A549 treated with GW870086 at 1 μM for 4 hours (cell line): ENCODE results near the gene COLEC11. TPM values are rescaled to one million over a fixed set of nuclear protein-coding genes. Genes with fewer than 3 reads are reported as not detected.

Experiments used
- total RNA-seq: library from RNA; stranded (reverse); fragments of 200-300 nt; extraction: Qiagen RNA extraction; gene quantifications from 5 replicates; pipeline ENCODE4 v1.2.3, GENCODE V29; 2022; ENCODE audit warnings: low read depth

Gene COLEC11
- 0.53 to 0.82 TPM (median 0.63 TPM) in 5 replicates for total RNA-seq

DNA sequence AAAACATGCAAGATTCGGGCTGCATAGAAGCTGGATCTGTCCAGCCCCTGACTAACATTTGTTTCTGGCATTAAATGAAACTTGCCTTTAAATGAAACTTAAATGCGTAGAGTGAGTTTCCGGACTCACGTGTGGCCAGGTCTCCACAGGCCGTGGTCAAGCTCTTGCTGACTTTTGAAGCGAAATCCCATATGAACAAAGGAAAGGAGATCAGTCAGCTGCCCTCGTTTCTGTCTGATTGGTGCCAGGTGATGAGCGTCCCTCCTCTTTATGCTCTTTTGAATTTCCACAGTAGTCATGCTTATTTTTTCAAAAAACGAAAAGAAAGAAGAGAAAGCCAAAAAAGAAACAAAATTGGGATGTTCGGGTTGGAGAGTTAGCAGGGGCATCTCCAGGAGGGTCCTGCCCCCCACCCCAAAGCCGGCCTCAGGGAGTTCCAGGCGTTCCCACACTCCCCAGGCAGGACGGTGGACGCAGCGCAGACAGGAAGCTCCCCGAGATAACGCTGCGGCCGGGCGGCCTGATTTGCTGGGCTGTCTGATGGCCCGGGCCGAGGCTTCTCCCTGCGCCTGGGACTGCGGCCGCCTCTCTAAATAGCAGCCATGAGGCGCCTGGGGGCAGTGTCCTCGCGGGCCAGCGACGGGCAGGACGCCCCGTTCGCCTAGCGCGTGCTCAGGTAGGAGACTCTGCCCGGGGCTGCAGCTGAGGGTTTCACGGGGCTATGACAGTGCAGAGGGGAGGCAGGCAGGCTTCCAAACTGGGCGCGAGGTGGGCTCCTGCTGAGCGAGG, at the start of gene COLEC11:
COLEC11 (plus strand) TSS at position 620 of the 789 bp plus-strand sequence. CDS start 9,229 bp downstream, outside the sequence.

DNA sequence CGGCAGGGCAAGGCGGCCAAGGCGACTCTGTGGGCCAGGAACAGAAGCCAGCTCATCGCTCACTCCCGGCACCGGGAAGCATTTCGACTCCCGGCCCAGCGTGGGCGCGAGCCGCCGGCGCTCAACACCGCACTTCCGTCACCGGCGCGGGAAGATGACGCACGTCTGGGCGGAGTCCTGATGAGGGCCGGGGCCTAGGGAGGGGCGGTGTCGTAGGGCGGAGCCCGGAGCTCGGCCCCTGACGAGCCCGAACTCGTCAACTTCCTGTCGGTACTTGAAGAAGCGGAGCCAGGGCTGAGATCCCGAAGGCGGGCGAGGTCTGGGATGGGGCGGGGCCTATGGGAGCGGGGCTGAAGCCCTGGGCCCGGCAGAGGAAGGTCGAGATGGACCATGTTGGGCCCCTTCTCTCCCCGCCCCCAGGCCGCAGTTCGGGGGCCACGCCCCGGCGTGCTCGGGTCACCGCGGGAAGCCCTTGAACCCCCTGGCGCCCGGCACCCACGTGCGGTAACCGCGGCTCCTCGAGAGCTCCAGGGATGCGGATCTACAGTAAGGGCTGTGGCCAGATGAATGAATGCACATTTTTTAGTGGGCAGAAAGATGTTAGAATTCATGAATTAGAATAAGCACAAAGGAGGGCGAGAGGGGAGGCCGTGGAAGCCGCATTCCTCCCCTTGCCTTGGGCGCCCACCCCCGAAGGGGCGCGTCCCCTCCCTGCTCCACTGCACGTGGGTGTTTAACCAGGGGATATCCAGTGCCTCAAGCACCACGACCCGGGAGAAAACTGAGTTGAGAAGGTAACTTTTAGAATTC, 36.5 kb upstream of the COLEC11 start, which contains the start of gene RNASEH1:
RNASEH1 (minus strand) TSS at position 129 of the 810 bp plus-strand sequence; CDS start at position 56, 73 bp downstream.

DNA sequence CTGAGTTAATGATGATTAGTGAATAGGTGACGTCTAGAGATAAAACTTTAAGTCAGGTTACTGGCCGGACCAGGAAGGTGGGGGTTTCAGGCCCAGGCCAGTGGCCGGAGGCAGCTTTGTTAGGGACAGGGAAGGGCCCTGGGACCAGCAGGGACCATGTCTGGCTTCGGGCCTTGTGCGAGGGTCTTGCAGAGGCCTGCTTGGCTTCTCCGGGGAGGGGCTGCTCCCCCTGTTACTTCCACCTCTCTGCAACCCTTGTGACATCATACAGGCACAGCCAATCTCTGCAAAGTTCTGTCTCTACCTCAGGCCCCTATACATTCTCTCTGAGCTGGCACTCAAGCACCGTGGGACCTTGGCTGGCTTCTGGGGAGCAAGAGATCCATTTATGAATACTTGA, 63.0 kb downstream of the COLEC11 start, which contains the start of gene ALLC:
ALLC (plus strand) TSS at position 320 of the 400 bp plus-strand sequence. CDS start 12,958 bp downstream, outside the sequence.

Other genes starting within 250 kb of the COLEC11 start
- 40.4 to 42.7 TPM (median 41.4 TPM) in 5 replicates for gene EIPR1, start 217.3 kb upstream of the COLEC11 start, total RNA-seq
- 52.4 to 67.0 TPM (median 64.9 TPM) in 5 replicates for gene TRAPPC12, start 215.4 kb upstream of the COLEC11 start, total RNA-seq
- 48.8 to 62.5 TPM (median 55.6 TPM) in 5 replicates for gene ADI1, start 75.6 kb upstream of the COLEC11 start, total RNA-seq
- 45.4 to 58.7 TPM (median 51.5 TPM) in 5 replicates for gene RNASEH1, start 36.8 kb upstream of the COLEC11 start, total RNA-seq
- gene RPS7, start 19.9 kb upstream of the COLEC11 start, total RNA-seq = 2,907 to 4,811 TPM (median 3,131 TPM) in 5 replicates
- 0.08 TPM in 1 of 5 replicates, not detected in the others for gene ALLC, start 63.1 kb downstream of the COLEC11 start, total RNA-seq
- gene DCDC2C, start 108.5 kb downstream of the COLEC11 start, total RNA-seq = 0.19 to 0.68 TPM (median 0.30 TPM) in 3 of 5 replicates, not detected in the others